Erythroblast (primary cell): ENCODE results near the gene GLP2R.

Experiments used
- GATA1 ChIP-seq: IDR thresholded peaks from 2 replicates; pipeline ENCODE4 v1.6.1; 2011; ENCODE audit warnings: low read depth, mild to moderate bottlenecking, control low read depth, low read length, moderate library complexity
- POLR2A ChIP-seq: IDR thresholded peaks from 2 replicates; pipeline ENCODE4 v1.6.1; 2011; ENCODE audit warnings: mild to moderate bottlenecking, low read length

DNA sequence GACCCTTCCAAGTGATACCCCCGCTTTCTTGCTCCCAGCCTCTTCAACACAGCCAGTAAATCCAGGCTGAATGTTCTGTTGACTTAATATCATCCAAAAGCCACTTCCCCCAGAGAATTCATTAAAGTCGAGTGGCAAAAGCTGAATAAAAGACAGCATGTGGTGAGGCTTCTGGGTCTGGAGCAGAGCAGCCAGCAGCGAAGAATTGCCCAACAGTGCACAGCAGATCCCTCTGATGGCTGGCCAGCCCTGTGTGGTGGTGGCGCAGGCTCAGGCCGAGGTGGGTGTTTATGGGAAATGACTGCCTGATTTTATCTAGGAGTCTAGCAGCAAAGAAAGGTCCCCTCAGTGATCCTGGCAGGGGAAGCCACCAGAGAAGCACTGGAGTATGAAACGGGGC lies 109.7 kb downstream of the GLP2R start:
- TF ChIP-seq POLR2A (no peak), GATA1 (no peak)
